ENCODE measurements around the gene MSI2. TPM values are rescaled to one million over a fixed set of nuclear protein-coding genes. Genes with fewer than 3 reads are reported as not detected.

MSI2 gene
- total and polyA plus RNA-seq, 2 donors (not counting 3 experiments of a cell fraction or from before 2014, with no cell fraction given) = 20.9 to 59.3 TPM

- no peaks in the 10 kb centered on the region for H3K9me3 ChIP-seq (replicated peaks; ENCODE audit: control insufficient read depth, insufficient read depth, low read length)
- H3K9ac ChIP-seq (replicated peaks; ENCODE audit: extremely low read depth, insufficient read depth, low read length) = no peak overlapping the region
- intact Hi-C loops (cut with micrococcal nuclease) = no loop called here
- BruUV-seq (replicated peaks) = no TSS peak
- H3K9me1 ChIP-seq (replicated peaks; ENCODE audit: control insufficient read depth, extremely low read depth, insufficient read depth, low read length) = no peaks in the 10 kb centered on the region
- H3K79me2 ChIP-seq (ENCODE audit: control insufficient read depth, insufficient read depth, low read length) = no peaks in the 10 kb centered on the region
- ChIA-PET POLR2A (no interaction called here), CTCF (interaction anchor here (1.0 to 4.2 kb wide), 3 partner anchors 16 to 228 kb away, joined by 3 to 21 read pairs (median 6); no protein-coding TSS in a partner anchor)
- peaks cover 2% of the 10 kb centered on the region for H4K20me1 ChIP-seq (replicated peaks; ENCODE audit: control insufficient read depth, extremely low read depth, insufficient read depth, low read length)
- no peak for TF ChIP-seq POLR2AphosphoS5 (IDR thresholded peaks at IDR 0.05; ENCODE audit: insufficient read depth, low read depth, low read length)
- TF ChIP-seq JUN (IDR thresholded peaks at IDR 0.05; ENCODE audit: borderline replicate concordance, insufficient read depth, insufficient read length, low read depth) = no peak
- TF ChIP-seq EZH2 (IDR thresholded peaks at IDR 0.05; ENCODE audit: borderline replicate concordance, low read depth, low read length, severe bottlenecking) = no peak
- TF ChIP-seq GATA2 (IDR thresholded peaks at IDR 0.05; ENCODE audit: insufficient read depth, insufficient read length, low read depth, low read length) = no peak
- no peak for TF ChIP-seq POLR2A (IDR thresholded peaks at IDR 0.05; ENCODE audit: low read depth, low read length)
- no peak for TF ChIP-seq CTCF (IDR thresholded peaks at IDR 0.05; ENCODE audit: extremely low read depth in 1 of 2, insufficient read depth in 1 of 2, low read depth in 1 of 2, low read length in 2 of 2)
- no peak for TF ChIP-seq MAX (IDR thresholded peaks at IDR 0.05; ENCODE audit: insufficient read depth, insufficient read length)
- no peak for TF ChIP-seq FOS (IDR thresholded peaks at IDR 0.05; ENCODE audit: borderline replicate concordance, insufficient read depth, low read length)
- TF ChIP-seq MYC (IDR thresholded peaks at IDR 0.05; ENCODE audit: low read depth, low read length) = no peak
- peaks cover 10% of the 10 kb centered on the region for H3K4me1 ChIP-seq (ENCODE audit: control insufficient read depth, extremely low read depth, insufficient read depth, low read length)
- DNase-seq (ENCODE audit: low read depth, low spot score) (no peak), FAIRE-seq (no peak)
- no peak overlapping the region for H3K4me3 ChIP-seq (replicated peaks in 1 of 3; ENCODE audit: insufficient read depth in 1 of 3, low read depth in 1 of 3, low read length in 3 of 3)
- H2AFZ ChIP-seq (ENCODE audit: low read depth, low read length) = no peak overlapping the region
- H3K36me3 ChIP-seq (ENCODE audit: control insufficient read depth in 2 of 2, extremely low read depth in 1 of 2, insufficient read depth in 2 of 2, low read length in 2 of 2) = no peaks in the 10 kb centered on the region
- dilution Hi-C loops (cut with MboI; ENCODE audit: extremely low pct_ligation_motif_present, low sequenced_read_pairs) = no loop called here
- H3K27me3 ChIP-seq (ENCODE audit: control insufficient read depth in 2 of 2, insufficient read depth in 2 of 2, low read length in 2 of 2) = no peaks in the 10 kb centered on the region
- H3K4me2 ChIP-seq (ENCODE audit: insufficient read depth, low read length) = no peak overlapping the region
- H3K27ac ChIP-seq (ENCODE audit: insufficient read depth, low read depth, low read length) = no peak overlapping the region
Measured at GRCh38 chr17:57470906-57471305, 214.6 kb downstream of the MSI2 start.

Data from endothelial cell of umbilical vein (primary cell).